CD4-positive, alpha-beta T cell (primary cell): ENCODE results near the gene KIAA1671. TPM values are rescaled to one million over a fixed set of nuclear protein-coding genes. Genes with fewer than 3 reads are reported as not detected.
"Not testable (repeated sequence)": the region's sequence is repeated elsewhere in the genome, so short reads cannot be mapped to it uniquely, and the experiment has no call there.

Experiments used
- ATAC-seq: fragments of 200-7000 bp; cut with Tn5 transposase; one replicate; pipeline ENCODE4 v1.10.0; 2022; ENCODE audit warnings: mild to moderate bottlenecking; ENCODE audit not compliant: poor library complexity
- CTCF ChIA-PET: fragments of 350-600 bp; sonication (Branson Sonifier 250); formaldehyde crosslinking; loops from one replicate; lab custom pipeline; 2021; ENCODE audit warnings: antibody characterized with exemption, inconsistent platforms; lab: Charles Lee
- POLR2A ChIA-PET: fragments of 350-600 bp; sonication (Branson Sonifier 250); formaldehyde crosslinking; loops from one replicate; lab custom pipeline; 2021; ENCODE audit warnings: antibody characterized with exemption, inconsistent platforms; lab: Charles Lee
- DNase-seq, 14 experiments: peaks; one replicate each; pipeline ENCODE4 v3.0.0-alpha.2; 2013 to 2020; ENCODE audit warnings: mixed read lengths in 2 of 14
- H3K27ac ChIP-seq, 2 donors: one replicate each; pipeline versions ENCODE4 v1.5.1 to v1.7.0; 2013; ENCODE audit warnings: low read length in 2 of 2, low read depth in 1 of 2, mild to moderate bottlenecking in 1 of 2
- H3K27me3 ChIP-seq, 2 experiments: 1 replicate in 1 of 2; 2 replicates in 1 of 2; pipeline versions ENCODE4 v1.6.1 to v1.7.0; 2013; ENCODE audit warnings: low read length in 2 of 2, control low read depth in 1 of 2, mild to moderate bottlenecking in 1 of 2, moderate library complexity in 1 of 2; ENCODE audit not compliant: insufficient read depth in 2 of 2, control insufficient read depth in 1 of 2
- H3K36me3 ChIP-seq: one replicate; pipeline ENCODE4 v1.6.1; 2013; ENCODE audit warnings: low read length, control low read depth; ENCODE audit not compliant: insufficient read depth
- H3K4me1 ChIP-seq: one replicate; pipeline ENCODE4 v1.6.1; 2013; ENCODE audit warnings: low read length, control low read depth; ENCODE audit not compliant: insufficient read depth
- H3K4me3 ChIP-seq: one replicate; pipeline ENCODE4 v1.5.1; 2013; ENCODE audit warnings: mild to moderate bottlenecking, low read length, moderate library complexity
- H3K9me3 ChIP-seq, 2 experiments: 1 replicate in 1 of 2; 2 replicates in 1 of 2; pipeline versions ENCODE4 v1.6.1 to v1.7.0; 2013; ENCODE audit warnings: low read length in 2 of 2, mild to moderate bottlenecking in 2 of 2, control low read depth in 1 of 2, moderate library complexity in 1 of 2; ENCODE audit not compliant: control insufficient read depth in 1 of 2, insufficient read depth in 1 of 2
- H3K27ac Mint-ChIP-seq: one replicate; pipeline ENCODE4 v1.8.0; 2020; ENCODE audit warnings: mixed read lengths
- H3K27me3 Mint-ChIP-seq: one replicate; pipeline ENCODE4 v1.8.0; 2021; ENCODE audit warnings: mixed read lengths
- H3K36me3 Mint-ChIP-seq: one replicate; pipeline ENCODE4 v1.8.0; 2021; ENCODE audit warnings: low read depth, mixed read lengths
- H3K4me1 Mint-ChIP-seq: one replicate; pipeline ENCODE4 v1.8.0; 2021; ENCODE audit warnings: low read depth, mixed read lengths
- H3K4me3 Mint-ChIP-seq: one replicate; pipeline ENCODE4 v1.8.0; 2020; ENCODE audit warnings: mild to moderate bottlenecking, mixed read lengths
- H3K9me3 Mint-ChIP-seq: one replicate; pipeline ENCODE4 v1.8.0; 2020; ENCODE audit warnings: mixed read lengths
- CTCF ChIP-seq: fragments of 200-600 bp; IDR thresholded peaks from one replicate; pipeline ENCODE4 v1.8.0; 2022; ENCODE audit warnings: antibody characterized with exemption, mild to moderate bottlenecking
- intact Hi-C, 2 experiments: fragments of 100-400 bp; cut with DNase I in 1 of 2; cut with micrococcal nuclease in 1 of 2; formaldehyde crosslinking; loops; one replicate each; pipeline versions ENCODE4 v1.15.1 to v1.9.0; 2023 to 2025; cut with DNase I, micrococcal nuclease
- total RNA-seq, 174 experiments: library from RNA in 2 of 174; stranded (reverse) in 2 of 174; gene quantifications; one replicate each; pipeline ENCODE4 v1.2.3 and lab custom pipeline; 2021 to 2026

The KIAA1671 gene
- total RNA-seq, 2 experiments from 2014 or later, result 2.6 to 2.9 TPM

- TF ChIP-seq CTCF, result no peak
- Histone ChIP-seq H3K9me3 (no peaks in the 10 kb centered on the region), H3K4me1 (no peaks in the 10 kb centered on the region), H3K36me3 (no peaks in the 10 kb centered on the region), H3K27ac (no peak overlapping the region), H3K4me3 (no peak overlapping the region), H3K27me3 (peaks cover 10 to 14% of the 10 kb centered on the region in 2 experiments)
- Mint-ChIP-seq H3K27ac (no peak overlapping the region), H3K9me3 (no peaks in the 10 kb centered on the region), H3K27me3 (peaks cover 30% of the 10 kb centered on the region), H3K36me3 (no peaks in the 10 kb centered on the region), H3K4me3 (no peak overlapping the region), H3K4me1 (no peaks in the 10 kb centered on the region)
- ATAC-seq (no peak), DNase-seq (no peak)
- CTCF ChIA-PET, result no interaction called here
- intact Hi-C loops, result no loop called here
- POLR2A ChIA-PET, result no interaction called here
These were observed 270.8 kb downstream of the KIAA1671 start for GRCh38 chr22:25223269-25223850.

- DNase-seq (no peak), ATAC-seq (no peak)
- no peaks in the 10 kb centered on the region for H3K36me3 ChIP-seq
- ChIA-PET POLR2A (no interaction called here), CTCF (no interaction called here)
- no peaks in the 10 kb centered on the region for H3K4me1 ChIP-seq
- Mint-ChIP-seq H3K36me3 (no peaks in the 10 kb centered on the region), H3K4me1 (no peaks in the 10 kb centered on the region), H3K9me3 (no peaks in the 10 kb centered on the region), H3K27ac (no peak overlapping the region), H3K27me3 (peaks cover 26% of the 10 kb centered on the region), H3K4me3 (no peak overlapping the region)
- peaks cover 3 to 7% of the 10 kb centered on the region in 2 experiments for H3K27me3 ChIP-seq
- no peaks in the 10 kb centered on the region for H3K9me3 ChIP-seq
- no peak overlapping the region for H3K27ac ChIP-seq
- no peak for TF ChIP-seq CTCF
- no peak overlapping the region for H3K4me3 ChIP-seq
- intact Hi-C loops, result no loop called here
These were observed 276.3 kb downstream of the KIAA1671 start for GRCh38 chr22:25228822-25229221.

- CTCF ChIA-PET, DNase-seq, H3K36me3 Mint-ChIP-seq, H3K27me3 ChIP-seq, H3K4me3 Mint-ChIP-seq, H3K4me3 ChIP-seq, H3K4me1 Mint-ChIP-seq, POLR2A ChIA-PET, H3K36me3 ChIP-seq, H3K4me1 ChIP-seq, H3K9me3 Mint-ChIP-seq, intact Hi-C loops, H3K27ac Mint-ChIP-seq, H3K9me3 ChIP-seq, ATAC-seq, H3K27ac ChIP-seq: not testable (repeated sequence)
- peaks cover 43% of the 10 kb centered on the region for H3K27me3 Mint-ChIP-seq
These were observed 278.2 kb downstream of the KIAA1671 start for GRCh38 chr22:25230760-25231159.

GRCh38 chr22:25232301-25232700 is 279.8 kb downstream of the KIAA1671 start:
- no peak overlapping the region for H3K27ac ChIP-seq
- H3K4me1 ChIP-seq, result peaks cover 6% of the 10 kb centered on the region
- no peak for ATAC-seq
- Mint-ChIP-seq H3K4me3 (no peak overlapping the region), H3K27ac (no peak overlapping the region), H3K4me1 (peaks cover 6% of the 10 kb centered on the region), H3K27me3 (peaks cover 51% of the 10 kb centered on the region), H3K36me3 (no peaks in the 10 kb centered on the region), H3K9me3 (no peaks in the 10 kb centered on the region)
- no peak for TF ChIP-seq CTCF
- H3K9me3 ChIP-seq, result no peaks in the 10 kb centered on the region
- ChIA-PET CTCF (no interaction called here), POLR2A (no interaction called here)
- DNase-seq, result no peak
- H3K36me3 ChIP-seq, result no peaks in the 10 kb centered on the region
- intact Hi-C loops, result no loop called here
- H3K4me3 ChIP-seq, result no peak overlapping the region
- H3K27me3 ChIP-seq, result peaks cover 7 to 15% of the 10 kb centered on the region in 2 experiments

GRCh38 chr22:25233706-25234105 is 281.2 kb downstream of the KIAA1671 start:
- H3K27me3 Mint-ChIP-seq, result peaks cover 57% of the 10 kb centered on the region
- H3K9me3 ChIP-seq, H3K27ac Mint-ChIP-seq, ATAC-seq, H3K4me1 ChIP-seq, POLR2A ChIA-PET, CTCF ChIA-PET, H3K4me1 Mint-ChIP-seq, H3K27ac ChIP-seq, intact Hi-C loops, H3K36me3 Mint-ChIP-seq, H3K4me3 Mint-ChIP-seq, H3K36me3 ChIP-seq, H3K4me3 ChIP-seq, DNase-seq, H3K9me3 Mint-ChIP-seq: not testable (repeated sequence)
- H3K27me3 ChIP-seq, result peaks cover 7 to 15% of the 10 kb centered on the region in 2 experiments
